Epithelial cell of prostate (primary cell): Measurements from ENCODE around the gene WDSUB1.

Source experiments
- DNase-seq: peaks from one replicate; pipeline ENCODE4 v3.0.0-alpha.2; 2011; ENCODE audit warnings: low read depth, low spot score
- H3K27ac ChIP-seq: fragments of 450-650 bp; 2 replicates; pipeline ENCODE4 v1.5.1; 2017; ENCODE audit warnings: mild to moderate bottlenecking

The WDSUB1 gene, protein sequence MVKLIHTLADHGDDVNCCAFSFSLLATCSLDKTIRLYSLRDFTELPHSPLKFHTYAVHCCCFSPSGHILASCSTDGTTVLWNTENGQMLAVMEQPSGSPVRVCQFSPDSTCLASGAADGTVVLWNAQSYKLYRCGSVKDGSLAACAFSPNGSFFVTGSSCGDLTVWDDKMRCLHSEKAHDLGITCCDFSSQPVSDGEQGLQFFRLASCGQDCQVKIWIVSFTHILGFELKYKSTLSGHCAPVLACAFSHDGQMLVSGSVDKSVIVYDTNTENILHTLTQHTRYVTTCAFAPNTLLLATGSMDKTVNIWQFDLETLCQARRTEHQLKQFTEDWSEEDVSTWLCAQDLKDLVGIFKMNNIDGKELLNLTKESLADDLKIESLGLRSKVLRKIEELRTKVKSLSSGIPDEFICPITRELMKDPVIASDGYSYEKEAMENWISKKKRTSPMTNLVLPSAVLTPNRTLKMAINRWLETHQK

DNA sequence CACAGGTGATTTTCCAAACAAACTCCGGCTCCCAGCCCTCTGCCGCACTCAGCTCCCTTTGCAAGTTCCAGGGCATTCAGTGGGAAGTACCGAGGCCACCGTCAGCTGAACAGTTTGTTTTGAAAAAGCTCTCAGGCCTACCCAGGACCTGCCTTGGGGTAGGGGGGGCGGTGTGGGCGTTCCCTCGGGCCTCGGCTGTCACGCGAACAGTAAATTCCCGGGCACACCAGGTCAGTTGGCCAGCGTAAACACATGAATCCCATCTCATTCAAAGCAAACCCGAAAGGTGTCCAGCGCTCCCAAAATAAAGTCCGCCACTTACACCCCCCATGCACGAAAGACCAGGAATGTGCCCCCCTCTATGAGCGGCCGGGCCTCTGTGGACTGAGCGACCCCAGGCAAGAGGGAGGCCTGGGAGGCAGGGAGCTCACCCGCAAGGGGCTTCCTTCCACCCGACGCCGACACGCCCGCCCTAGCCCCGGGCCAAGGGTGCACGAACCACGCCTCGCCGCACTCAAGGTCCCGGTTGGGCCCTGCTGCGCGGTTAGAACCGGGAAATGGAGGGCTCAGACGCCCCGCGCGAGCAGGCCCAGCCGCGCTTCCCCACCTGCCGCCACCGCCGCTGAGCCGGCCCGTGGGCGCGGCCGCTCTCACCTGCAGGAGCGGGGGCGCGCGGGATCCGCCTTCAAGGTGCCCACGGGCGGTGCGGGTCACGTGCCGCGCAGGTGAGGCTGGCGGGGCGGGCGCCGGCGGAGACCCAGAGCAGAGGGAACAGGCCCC is at the start of gene WDSUB1:
WDSUB1 (minus strand) TSS at position 775 of the 780 bp plus-strand sequence. CDS start 3,634 bp downstream, outside the sequence.
- no peak for DNase-seq

DNA sequence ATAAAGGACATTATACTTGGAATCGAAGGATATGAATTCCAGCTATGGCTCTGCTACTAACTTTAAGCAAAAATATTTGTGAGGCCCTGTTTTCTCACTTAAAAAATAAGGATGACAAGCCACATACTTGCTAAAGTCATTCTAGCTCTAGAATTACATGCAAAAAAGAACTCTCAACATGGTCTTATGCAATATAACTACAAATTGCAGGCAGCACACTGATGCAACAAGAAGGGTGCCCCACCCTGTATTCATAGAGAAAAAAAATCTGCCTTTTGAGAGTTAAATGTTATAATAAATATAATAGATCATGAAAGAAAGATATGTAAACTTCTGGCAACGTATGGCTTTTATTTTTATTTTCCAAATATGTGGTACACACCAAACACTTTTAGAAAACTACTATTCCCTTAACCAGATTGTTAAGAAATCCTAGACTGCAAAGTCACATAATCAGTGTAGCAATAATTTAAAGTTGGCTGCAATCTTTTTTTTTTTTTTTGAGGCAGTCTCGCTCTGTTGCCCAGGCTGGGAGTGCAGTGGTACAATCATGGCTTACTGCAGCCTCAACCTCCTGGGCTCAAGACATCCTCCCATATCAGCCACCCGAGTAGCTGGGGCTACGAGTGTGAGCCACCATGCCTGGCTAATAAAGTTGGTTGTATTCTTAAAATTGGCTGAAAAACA is 40.2 kb upstream of the WDSUB1 start:
- peak overlapping the region; percentile 69 for H3K27ac ChIP-seq
- no peak for DNase-seq

More for the DNA sequence above, at the start of gene WDSUB1:
- H3K27ac ChIP-seq: peak within 1 kb of the TSS; percentile 71

DNA sequence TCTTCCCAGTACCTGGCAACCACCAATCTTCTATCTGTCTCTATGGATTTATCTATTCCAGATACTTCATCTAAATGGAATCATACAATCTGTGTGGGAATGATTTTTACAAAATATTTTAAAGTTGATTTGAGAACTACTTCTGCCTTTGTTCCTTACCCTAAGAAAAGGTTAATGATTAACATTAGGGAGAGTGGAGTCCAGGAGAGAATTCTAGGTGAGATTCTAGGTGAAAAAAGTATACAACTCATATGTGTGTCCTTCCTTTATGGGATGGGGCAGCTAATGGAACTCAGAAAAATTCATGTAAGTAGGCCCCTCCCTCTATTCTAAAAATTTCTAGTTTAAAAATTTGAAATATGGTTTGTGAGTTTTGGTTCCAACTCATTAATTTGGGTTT is 35.9 kb upstream of the WDSUB1 start:
- DNase-seq: no peak
- no peak overlapping the region for H3K27ac ChIP-seq

DNA sequence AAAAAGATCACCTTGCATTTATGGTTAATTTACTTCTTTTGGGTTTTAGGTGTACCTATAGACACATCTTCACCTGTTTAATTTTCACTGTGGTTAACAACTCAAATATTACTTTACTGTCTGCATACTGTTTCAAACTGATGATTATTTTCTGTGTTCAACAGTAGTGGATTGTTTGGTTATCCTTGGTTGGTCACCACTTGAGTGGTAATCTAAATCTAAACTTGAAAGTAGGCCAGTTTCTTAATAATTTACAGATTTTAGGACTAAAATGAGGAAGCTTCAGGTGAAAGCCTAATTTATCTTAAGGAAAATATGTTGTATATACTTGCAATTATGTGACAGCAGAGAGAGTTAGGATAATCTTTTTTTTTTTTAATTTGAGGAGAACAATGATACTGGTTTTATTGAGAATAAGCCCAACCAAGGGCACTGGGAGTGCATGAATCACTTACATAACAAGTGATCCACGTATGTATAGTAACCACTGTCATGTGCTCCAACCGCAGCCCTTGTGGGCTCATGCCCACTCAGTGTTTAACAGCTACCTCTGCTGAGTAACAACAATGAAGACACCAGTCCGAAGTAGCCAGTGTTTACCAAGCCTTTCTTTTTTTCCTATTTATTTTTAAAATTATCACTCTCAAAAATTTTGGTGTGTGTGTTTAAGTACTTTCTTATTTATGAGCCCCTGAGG is 31.0 kb upstream of the WDSUB1 start:
- DNase-seq: no peak
- H3K27ac ChIP-seq: no peak overlapping the region

DNA sequence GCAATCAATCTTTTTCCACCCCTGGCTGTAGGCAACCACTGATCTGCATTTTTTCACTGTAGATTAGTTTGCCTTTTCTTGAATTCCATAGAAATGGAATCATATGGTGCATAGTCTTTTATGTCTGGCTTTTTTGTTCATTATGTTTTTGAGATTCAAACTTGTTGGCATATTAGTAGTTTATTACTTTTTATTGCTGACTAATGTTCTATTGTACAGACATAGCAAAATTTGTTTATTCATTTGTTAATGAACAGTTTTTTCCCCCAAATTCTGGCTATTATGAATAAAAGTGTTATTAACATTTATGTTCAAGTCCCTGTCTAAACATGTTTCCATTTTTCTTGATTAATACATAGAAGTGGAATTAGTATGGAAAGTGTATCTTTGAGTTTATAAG is 21.4 kb upstream of the WDSUB1 start:
- DNase-seq: no peak
- no peak overlapping the region for H3K27ac ChIP-seq

DNA sequence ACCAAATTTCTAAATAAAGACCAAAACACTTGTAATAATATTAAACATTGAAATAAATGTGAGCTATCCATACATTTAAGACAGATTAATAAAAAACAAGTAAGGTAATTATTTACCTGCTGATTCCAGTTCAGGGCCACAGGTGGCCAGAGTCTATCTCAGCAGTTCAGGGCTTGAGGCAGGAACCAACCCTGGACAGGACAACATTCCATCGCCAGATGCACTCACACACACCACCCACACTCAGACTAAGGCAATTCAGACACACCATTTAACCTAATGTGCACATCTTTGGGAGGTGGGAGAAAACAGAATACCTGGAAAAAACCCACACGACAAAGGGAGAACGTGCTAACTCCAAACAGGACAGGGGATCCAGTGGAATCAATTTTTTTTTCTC is 14.1 kb upstream of the WDSUB1 start:
- no peak for DNase-seq
- H3K27ac ChIP-seq: no peak overlapping the region

DNA sequence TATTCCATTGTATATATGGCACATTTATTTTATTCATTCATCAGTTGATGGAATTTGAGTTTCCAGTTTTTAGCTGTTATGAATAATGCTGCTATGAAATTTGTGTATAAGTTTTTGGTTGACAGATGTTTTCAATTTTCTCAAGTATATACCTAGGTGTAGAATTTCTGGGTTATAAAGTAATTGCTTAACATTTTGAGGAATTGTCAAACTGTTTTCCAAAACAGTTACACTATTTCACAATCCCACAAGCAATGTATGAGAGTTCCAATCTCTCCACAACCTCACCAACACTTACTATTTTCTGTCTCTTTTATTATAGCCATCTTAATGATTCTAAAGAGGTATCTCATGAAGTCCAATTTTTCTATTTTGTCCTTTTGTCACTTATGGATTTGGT is 12.5 kb upstream of the WDSUB1 start:
- no peak for DNase-seq
- H3K27ac ChIP-seq: no peak overlapping the region

DNA sequence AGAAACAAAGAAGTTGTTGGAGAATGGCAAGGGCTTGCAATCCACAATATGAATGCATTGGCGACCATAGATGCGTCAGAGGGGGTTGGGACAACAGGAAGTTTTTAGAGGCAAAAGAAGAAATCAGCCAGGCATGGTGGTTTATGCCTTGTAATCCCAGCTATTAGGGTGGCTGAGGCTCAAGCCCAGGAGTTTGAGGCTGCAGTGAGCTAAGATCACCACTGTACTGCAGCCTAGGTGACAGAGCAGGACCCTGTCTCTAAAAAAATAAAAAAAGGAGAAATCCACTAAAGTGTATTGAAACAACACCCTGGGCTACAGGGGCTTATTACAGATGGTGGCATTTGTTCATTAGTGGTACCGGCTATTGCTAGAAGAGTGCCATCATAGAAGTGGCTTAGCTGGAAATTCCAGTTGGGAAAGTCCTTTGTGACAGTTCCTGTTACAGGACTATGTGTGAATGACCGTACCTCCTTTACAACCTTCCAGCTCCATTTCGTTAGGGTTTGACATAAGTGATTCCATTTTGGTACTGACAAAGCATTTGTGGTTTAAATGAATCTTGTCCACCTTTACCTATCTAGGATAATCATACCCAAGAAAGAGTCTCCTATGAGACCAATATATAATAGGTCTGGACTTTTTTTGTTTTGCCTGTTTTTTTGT is 10.7 kb upstream of the WDSUB1 start:
- no peak for DNase-seq
- no peak overlapping the region for H3K27ac ChIP-seq

DNA sequence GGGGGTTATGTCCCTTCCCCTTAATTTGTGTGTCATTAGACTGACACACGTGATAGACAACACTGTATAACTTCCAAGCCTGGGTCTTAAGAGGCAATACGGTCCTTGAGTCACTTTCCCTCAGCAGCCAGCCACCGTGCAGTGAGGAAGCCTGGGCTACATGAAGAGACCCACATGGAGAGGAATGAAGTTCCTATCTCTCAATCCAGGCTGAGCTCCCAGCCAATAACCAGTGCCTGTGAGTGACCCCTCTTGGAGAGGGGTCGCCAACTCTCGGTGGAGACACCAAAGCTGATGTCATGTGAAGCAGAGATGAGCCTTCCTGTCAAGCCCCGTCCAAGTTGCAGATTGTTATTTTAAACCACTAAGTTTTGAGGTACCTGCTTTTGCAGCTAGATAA is 5.7 kb upstream of the WDSUB1 start:
- DNase-seq: no peak
- H3K27ac ChIP-seq: no peak overlapping the region

DNA sequence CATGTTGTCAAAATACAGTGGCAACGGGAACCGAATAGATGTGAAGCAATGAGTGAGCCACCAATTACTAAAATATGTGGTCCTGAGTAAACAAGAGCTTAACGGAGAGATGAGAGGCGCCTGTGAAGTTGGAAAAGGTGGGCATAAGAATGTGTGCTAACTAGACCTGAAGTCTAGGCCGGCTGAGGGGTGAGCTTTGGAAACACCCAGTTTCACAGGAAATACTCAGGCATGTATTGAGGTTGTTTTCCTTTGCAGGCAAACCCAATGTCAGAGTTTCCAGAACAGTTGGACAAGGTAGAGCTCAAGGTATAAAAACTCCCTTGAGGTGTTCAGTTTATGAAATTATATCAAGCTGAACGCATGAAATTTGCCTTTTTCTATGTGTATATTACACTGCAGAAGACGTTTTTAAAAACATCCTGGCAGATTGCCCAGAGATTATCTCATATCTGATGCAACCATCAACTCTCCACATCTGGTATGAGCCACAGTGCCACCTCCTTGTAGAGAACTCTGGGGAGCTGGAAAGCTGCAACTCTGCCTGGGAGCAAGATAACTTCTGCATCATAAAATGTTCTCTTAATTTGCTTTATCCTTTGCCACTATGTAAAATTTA is 3.9 kb upstream of the WDSUB1 start:
- peak overlapping the region; percentile 65 for H3K27ac ChIP-seq
- DNase-seq: peak; percentile 33

DNA sequence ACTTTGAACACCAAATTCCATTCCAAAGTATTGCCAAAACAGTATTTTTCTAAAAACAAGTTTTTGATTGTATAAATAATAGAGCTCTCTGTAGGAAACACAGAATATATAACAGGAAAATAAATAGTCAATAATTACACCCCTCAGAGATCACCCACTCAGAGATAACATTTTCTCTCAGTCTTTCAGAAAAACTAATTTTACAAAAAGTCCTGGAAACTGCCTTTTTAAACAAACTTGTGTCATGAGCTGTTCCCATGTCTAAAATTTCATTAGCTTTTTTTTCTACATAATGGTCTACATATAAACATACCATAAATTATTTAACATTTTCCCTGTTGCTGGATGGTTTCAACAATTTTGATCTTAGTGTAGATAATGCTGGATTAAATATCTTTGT is 1.2 kb upstream of the WDSUB1 start:
- H3K27ac ChIP-seq: peak overlapping the region; percentile 71
- no peak for DNase-seq

DNA sequence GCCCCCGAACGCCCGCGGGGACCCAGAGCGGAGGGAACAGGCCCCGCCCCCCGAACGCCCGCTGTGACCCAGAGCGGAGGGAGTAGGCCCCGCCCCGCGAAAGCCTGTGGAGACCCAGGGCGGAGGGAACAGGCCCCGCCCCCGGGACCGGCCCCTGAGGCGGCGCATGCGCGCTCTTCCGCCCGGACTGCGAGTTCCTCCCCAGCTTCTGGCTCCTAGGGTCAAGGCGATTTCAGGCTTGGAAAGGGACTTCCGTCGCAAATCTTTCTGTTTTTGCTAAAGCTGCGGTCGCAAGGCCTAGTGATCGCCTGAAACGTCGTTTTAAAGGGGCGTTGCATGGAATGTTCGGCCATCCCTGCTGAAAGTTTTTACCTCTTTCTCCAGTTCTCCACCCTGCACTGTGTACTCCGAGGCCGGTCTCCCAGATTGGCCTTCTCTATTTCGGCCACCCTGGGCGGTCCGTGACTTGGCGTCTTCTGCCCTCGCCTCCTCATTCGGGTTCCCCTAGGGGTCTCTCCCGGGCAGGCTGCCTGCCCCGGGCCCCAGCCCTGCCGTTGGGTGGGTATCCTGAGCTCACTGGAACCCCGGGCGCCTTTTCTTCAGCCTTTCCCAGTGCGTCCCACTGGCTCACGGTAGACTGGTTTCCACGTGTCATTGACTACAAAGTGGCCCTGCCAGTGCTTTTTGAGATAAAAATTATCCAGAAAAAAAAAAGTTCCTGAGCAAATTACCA is 372 bp upstream of the WDSUB1 start:
- peak overlapping the region; percentile 71 for H3K27ac ChIP-seq
- peak; percentile 44 for DNase-seq

DNA sequence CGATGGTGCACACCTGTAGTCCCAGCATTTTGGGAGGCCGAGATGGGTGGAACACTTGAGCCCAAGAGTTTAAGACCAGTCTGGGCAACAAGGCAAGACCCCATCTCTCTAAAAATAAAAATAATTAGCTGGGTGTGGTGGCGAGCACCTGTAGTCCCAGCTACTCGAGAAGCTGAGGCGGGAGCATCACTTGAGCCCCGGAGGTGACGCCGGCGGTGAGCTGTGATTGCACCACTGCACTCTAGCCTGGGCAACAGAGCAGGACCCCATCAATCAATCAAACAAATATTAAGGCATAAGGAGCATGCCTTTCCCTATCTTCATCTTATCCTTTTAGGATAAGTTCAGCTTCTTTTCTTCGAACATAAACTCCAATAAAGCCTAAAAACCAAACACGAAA is 1.1 kb downstream of the WDSUB1 start:
- DNase-seq: no peak
- H3K27ac ChIP-seq: no peak overlapping the region

DNA sequence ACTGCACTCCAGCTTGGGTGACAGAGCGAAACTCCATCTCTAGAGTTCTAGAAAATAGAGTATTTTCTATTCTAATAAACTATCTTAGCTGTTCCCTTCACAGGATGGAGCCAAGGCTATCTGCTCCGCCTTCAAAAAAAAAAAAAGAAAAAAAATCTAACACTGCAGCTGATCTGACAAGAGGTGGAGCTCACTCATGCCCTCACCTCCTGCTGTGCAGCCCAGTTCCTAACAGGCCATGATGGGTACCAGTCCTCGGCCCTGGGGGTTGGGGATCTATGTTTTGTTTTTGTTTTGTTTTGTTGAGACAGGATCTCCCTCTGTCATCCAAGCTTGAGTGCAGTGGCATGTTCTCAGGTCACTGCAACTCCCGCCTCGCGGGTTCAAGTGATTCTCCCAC is 3.0 kb downstream of the WDSUB1 start:
- DNase-seq: no peak
- H3K27ac ChIP-seq: no peak overlapping the region

DNA sequence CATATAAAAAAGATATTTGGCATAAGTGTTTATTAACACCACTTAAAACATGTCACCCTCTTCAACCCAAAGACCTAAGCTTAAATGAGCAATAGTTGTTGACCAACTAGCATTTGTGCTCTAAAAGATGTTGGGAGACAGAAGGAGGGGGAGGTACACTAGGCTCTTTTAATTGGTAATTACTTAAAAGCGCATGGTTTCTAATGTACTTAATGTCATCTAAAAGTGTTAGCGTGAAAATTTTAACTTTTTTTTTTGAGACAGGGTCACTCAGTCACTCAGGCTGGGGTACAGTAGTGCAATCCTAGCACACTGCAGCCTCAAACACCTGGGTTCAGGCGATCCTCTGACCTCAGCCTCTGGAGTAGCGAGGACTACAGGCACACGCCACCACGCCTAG is 5.5 kb downstream of the WDSUB1 start:
- H3K27ac ChIP-seq: no peak overlapping the region
- no peak for DNase-seq

DNA sequence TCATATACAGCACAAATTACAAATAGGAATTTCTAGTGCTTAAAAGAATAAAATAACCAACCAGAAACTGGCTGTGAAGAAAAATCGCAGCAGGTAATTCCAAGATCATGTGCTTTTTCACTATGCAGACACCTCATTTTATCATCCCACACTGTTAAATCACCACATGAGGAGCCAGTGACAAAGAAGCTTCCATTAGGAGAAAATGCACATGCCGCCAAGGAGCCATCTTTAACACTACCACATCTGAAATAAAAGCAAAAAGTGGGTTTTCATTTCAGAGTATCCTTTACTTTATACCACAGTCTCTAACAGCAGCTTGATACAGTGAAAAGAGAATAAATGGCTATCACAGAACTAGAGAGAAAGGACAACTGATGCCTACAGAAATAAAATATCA is 6.8 kb downstream of the WDSUB1 start:
- DNase-seq: no peak
- no peak overlapping the region for H3K27ac ChIP-seq

DNA sequence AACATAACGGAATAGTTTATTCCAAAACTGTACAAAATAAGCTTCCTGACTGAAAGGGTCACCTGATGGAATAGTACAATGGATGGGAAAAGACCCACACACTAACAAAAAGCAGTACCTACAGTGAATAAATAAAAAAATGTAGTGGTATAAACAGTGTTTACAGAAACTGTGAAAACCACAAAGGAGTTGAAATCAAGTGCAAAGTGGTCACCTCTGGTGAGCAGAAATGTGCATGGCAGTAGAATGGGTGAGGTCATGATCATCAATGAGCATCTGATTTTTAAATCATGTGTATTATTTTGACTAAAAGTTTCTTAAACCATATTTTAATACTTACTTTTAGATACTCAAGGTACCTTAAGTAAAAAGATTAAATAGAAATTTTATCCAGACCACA is 11.4 kb downstream of the WDSUB1 start:
- DNase-seq: no peak
- H3K27ac ChIP-seq: no peak overlapping the region

DNA sequence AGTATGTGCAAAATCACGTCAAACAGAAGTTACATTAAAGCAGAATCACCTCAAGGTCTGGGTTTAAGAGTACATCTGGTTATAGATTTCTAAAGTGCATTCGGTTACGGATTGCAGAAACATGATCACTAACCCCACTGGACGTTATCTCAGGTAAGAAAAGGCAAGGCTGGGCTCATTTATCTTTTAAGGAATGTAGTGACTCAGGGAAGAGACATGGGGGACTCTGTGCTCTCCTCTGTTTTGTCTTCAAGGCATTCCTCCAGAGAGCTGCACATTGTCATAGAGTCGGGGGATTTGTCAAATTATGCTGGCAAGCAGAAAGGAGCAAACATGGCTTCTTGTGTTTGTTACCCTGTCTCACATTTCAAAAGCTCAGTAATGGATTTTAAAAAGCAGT is 14.3 kb downstream of the WDSUB1 start:
- H3K27ac ChIP-seq: no peak overlapping the region
- DNase-seq: no peak
